HepG2 (cell line): ENCODE data around the gene PCLO. TPM values are rescaled to one million over a fixed set of nuclear protein-coding genes. Genes with fewer than 3 reads are reported as not detected.

Source experiments
- ATAC-seq: fragments of 200-7000 bp; cut with Tn5 transposase; 3 replicates; pipeline ENCODE4 v1.9.1; 2020; ENCODE audit warnings: mild to moderate bottlenecking, moderate library complexity
- BruUV-seq: library from RNA; stranded (reverse); fragments of 400-500 nt; replicated peaks from 2 replicates; lab custom pipeline; 2021; lab: Mats Ljungman, UMichigan
- CTCF ChIA-PET: fragments of 300-600 bp; formaldehyde crosslinking; extraction: SDS; loops from one replicate; lab custom pipeline; 2021; ENCODE audit warnings: low total read pairs, inconsistent platforms, low intra/inter-chr PET ratio; lab: Yijun Ruan, JAX
- POLR2A ChIA-PET: fragments of 350-600 bp; sonication (Branson Sonifier 250); formaldehyde crosslinking; loops from one replicate; lab custom pipeline; 2020; ENCODE audit warnings: antibody characterized with exemption, inconsistent platforms; lab: Yijun Ruan, JAX
- DNase-seq: peaks from one replicate; pipeline ENCODE4 v3.0.0-alpha.2; 2015; ENCODE audit warnings: low spot score
- FAIRE-seq: peaks from 3 replicates; lab custom pipeline; 2011; peaks lifted over from hg19 to GRCh38; lab: Jason Lieb, UNC
- H2AFZ ChIP-seq: one replicate; pipeline ENCODE4 v1.6.1; 2011; ENCODE audit warnings: low read length, inconsistent platforms
- H3K27ac ChIP-seq: fragments of 300-600 bp; 3 replicates; pipeline ENCODE4 v1.8.0; 2011; ENCODE audit warnings: mixed run types, mild to moderate bottlenecking, mixed read lengths, low read length, inconsistent platforms; ENCODE audit not compliant: insufficient read depth; ENCODE audit errors: extremely low read length
- H3K27me3 ChIP-seq, 2 experiments: fragments of 200-600 bp in 1 of 2; 2 replicates in 1 of 2; 3 replicates in 1 of 2; pipeline versions ENCODE4 v1.6.0 to v1.8.0; 2011; ENCODE audit warnings: low read length in 2 of 2, mild to moderate bottlenecking in 2 of 2, moderate library complexity in 2 of 2, inconsistent platforms in 1 of 2; ENCODE audit not compliant: insufficient read depth in 2 of 2, control insufficient read depth in 1 of 2
- H3K36me3 ChIP-seq, 2 experiments: fragments of 200-600 bp in 1 of 2; replicated peaks in 1 of 2; 2 replicates in 1 of 2; 3 replicates in 1 of 2; pipeline versions ENCODE4 v1.5.1 to v1.8.0; 2011; ENCODE audit warnings: low read length in 2 of 2, inconsistent platforms in 1 of 2; ENCODE audit not compliant: insufficient read depth in 2 of 2, control insufficient read depth in 1 of 2
- H3K4me1 ChIP-seq: 2 replicates; pipeline ENCODE4 v1.5.1; 2012; ENCODE audit warnings: low read length, inconsistent platforms; ENCODE audit not compliant: insufficient read depth
- H3K4me2 ChIP-seq: 2 replicates; pipeline ENCODE4 v1.6.0; 2011; ENCODE audit warnings: low read depth, low read length, inconsistent platforms
- H3K4me3 ChIP-seq, 3 experiments: fragments of 200-600 bp in 1 of 3; sonication (generic), shearing (Covaris generic) in 1 of 3; replicated peaks in 1 of 3; 2 replicates each; pipeline ENCODE4 v1.5.1; 2011 to 2016; ENCODE audit warnings: low read length in 3 of 3, inconsistent platforms in 2 of 3, low read depth in 2 of 3, mild to moderate bottlenecking in 2 of 3, control low read depth in 1 of 3, mixed read lengths in 1 of 3; ENCODE audit not compliant: insufficient read depth in 1 of 3
- H3K79me2 ChIP-seq: one replicate; pipeline ENCODE4 v1.6.1; 2011; ENCODE audit warnings: low read length, inconsistent platforms; ENCODE audit not compliant: insufficient read depth
- H3K9ac ChIP-seq: 2 replicates; pipeline ENCODE4 v1.6.0; 2011; ENCODE audit warnings: mild to moderate bottlenecking, low read depth, low read length, inconsistent platforms; ENCODE audit not compliant: insufficient read depth
- H3K9me3 ChIP-seq: 2 replicates; pipeline ENCODE4 v1.5.1; 2012; ENCODE audit warnings: mild to moderate bottlenecking, low read length
- H4K20me1 ChIP-seq: 2 replicates; pipeline ENCODE4 v1.6.0; 2011; ENCODE audit warnings: inconsistent platforms, mild to moderate bottlenecking, low read length, moderate library complexity; ENCODE audit not compliant: insufficient read depth
- CBX5 ChIP-seq: sonication (generic); formaldehyde crosslinking; IDR thresholded peaks from 2 replicates; pipeline ENCODE4 v1.4.0; 2020; ENCODE audit warnings: missing genetic modification reagents, borderline replicate concordance
- CEBPG ChIP-seq: IDR thresholded peaks from 2 replicates; pipeline ENCODE4 v1.6.1; 2016
- KDM3A ChIP-seq: IDR thresholded peaks from 2 replicates; pipeline ENCODE4 v1.6.1; 2018; ENCODE audit warnings: low read depth, missing compliant biosample characterization
- MEIS2 ChIP-seq: sonication (generic); formaldehyde crosslinking; IDR thresholded peaks from 2 replicates; pipeline ENCODE4 v1.9.0; 2021; ENCODE audit warnings: mild to moderate bottlenecking, missing genetic modification reagents
- RBM39 ChIP-seq: fragments of 200-400 bp; formaldehyde crosslinking; IDR thresholded peaks from one replicate; pipeline ENCODE4 v1.6.1; 2018; ENCODE audit warnings: antibody characterized with exemption, mild to moderate bottlenecking, low read depth, low read length; ENCODE audit not compliant: poor library complexity, severe bottlenecking
- REL ChIP-seq: sonication (generic); formaldehyde crosslinking; conservative IDR thresholded peaks from 2 replicates; pipeline ENCODE4 v1.8.0; 2022; ENCODE audit warnings: mild to moderate bottlenecking, missing genetic modification reagents, moderate library complexity
- REST ChIP-seq, 2 experiments: IDR thresholded peaks; 2 replicates each; pipeline ENCODE4 v1.6.1; 2011 to 2012; ENCODE audit warnings: low read length in 2 of 2, borderline replicate concordance in 1 of 2, low read depth in 1 of 2, mild to moderate bottlenecking in 1 of 2, moderate library complexity in 1 of 2
- THRA ChIP-seq: sonication (generic); formaldehyde crosslinking; IDR thresholded peaks from 2 replicates; pipeline ENCODE4 v1.4.0; 2020; ENCODE audit warnings: missing genetic modification reagents, borderline replicate concordance
- ZBTB14 ChIP-seq: sonication (generic); formaldehyde crosslinking; IDR thresholded peaks from 2 replicates; pipeline ENCODE4 v1.4.0; 2020; ENCODE audit warnings: missing genetic modification reagents
- ZFP62 ChIP-seq: sonication (generic); formaldehyde crosslinking; IDR thresholded peaks from 2 replicates; pipeline ENCODE4 v1.4.0; 2020; ENCODE audit warnings: missing genetic modification reagents
- ZNF256 ChIP-seq: sonication (generic); formaldehyde crosslinking; conservative IDR thresholded peaks from 2 replicates; pipeline ENCODE4 v1.4.0; 2020; ENCODE audit warnings: missing genetic modification reagents
- ZNF609 ChIP-seq: sonication (generic); formaldehyde crosslinking; IDR thresholded peaks from 2 replicates; pipeline ENCODE4 v1.4.0; 2020; ENCODE audit warnings: mild to moderate bottlenecking, missing genetic modification reagents, borderline replicate concordance
- ZNF879 ChIP-seq: sonication (generic); formaldehyde crosslinking; IDR thresholded peaks from 2 replicates; pipeline ENCODE4 v1.8.1; 2023; ENCODE audit warnings: missing genetic modification reagents
- in situ Hi-C: cut with HindIII; loops from 2 replicates; pipeline ENCODE4 v1.10.0; 2017; ENCODE audit warnings: low pct_unique_long_range_greater_than_20kb; ENCODE audit not compliant: extremely low pct_ligation_motif_present
- intact Hi-C: fragments of 100-400 bp; cut with micrococcal nuclease; formaldehyde crosslinking; loops from one replicate; pipeline ENCODE4 v1.10.0; 2022; ENCODE audit not compliant: unreplicated experiment
- polyA plus RNA-seq, 8 experiments: library from polyadenylated mRNA; depleted of rRNA in 3 of 8; stranded (reverse) in 7 of 8; unstranded in 1 of 8; fragments of >200 nt; fragmentation: Illumina TruSeq in 4 of 8; extraction: Trizol in 4 of 8; gene quantifications; 2 replicates each; pipeline versions ENCODE4 v1.2.1 to v1.2.3, GENCODE V29; 2011 to 2016; ENCODE audit warnings: low read depth in 4 of 8, missing spikeins in 1 of 8, mixed read lengths in 1 of 8; ENCODE audit not compliant: insufficient read depth in 1 of 8
- total RNA-seq, 5 experiments: library from RNA; depleted of rRNA; stranded (reverse); fragments of >200 nt; fragmentation: Illumina TruSeq; extraction: Trizol; gene quantifications; 2 replicates each; pipeline ENCODE4 v1.2.3, GENCODE V29; 2016; ENCODE audit warnings: low read depth in 1 of 5

PCLO gene
- total and polyA plus RNA-seq, 2 of the 13 experiments (the other 11 are each of a cell fraction or from before 2014, with no cell fraction given): 0.07 to 0.29 TPM

GRCh38 chr7:83178066-83178465 lies 15.4 kb upstream of the PCLO start (continued):
- TF ChIP-seq ZNF609 (CRISPR knock-in tag) (no peak), ZNF256 (CRISPR knock-in tag) (no peak)
- TF ChIP-seq, all 625 proteins: peak for 0

GRCh38 chr7:83173664-83174063 lies 11.0 kb upstream of the PCLO start:
- Histone ChIP-seq H3K27me3 (no peaks in the 10 kb centered on the region), H2AFZ (no peak overlapping the region), H3K4me3 (no peak overlapping the region), H3K9me3 (no peaks in the 10 kb centered on the region), H3K9ac (no peak overlapping the region), H3K36me3 (no peaks in the 10 kb centered on the region), H3K79me2 (no peaks in the 10 kb centered on the region), H3K4me1 (no peaks in the 10 kb centered on the region), H3K4me2 (no peak overlapping the region), H4K20me1 (no peaks in the 10 kb centered on the region), H3K27ac (no peak overlapping the region)
- ChIA-PET CTCF (no interaction called here), POLR2A (no interaction called here)
- in situ Hi-C loops: no loop called here
- FAIRE-seq (no peak), DNase-seq (no peak), ATAC-seq (no peak)
- no peak for TF ChIP-seq ZNF879 (CRISPR knock-in tag)
- no peak for TF ChIP-seq ZBTB14 (CRISPR knock-in tag)
- TF ChIP-seq THRA: no peak
- TF ChIP-seq CBX5: no peak
- no peak for TF ChIP-seq ZFP62 (CRISPR knock-in tag)
- no peak for TF ChIP-seq REST (IDR thresholded peaks at IDR 0.05; ENCODE audit: borderline replicate concordance in 1 of 2, low read depth in 1 of 2, low read length in 2 of 2)
- TF ChIP-seq CEBPG (CRISPR knock-in tag): no peak
- TF ChIP-seq MEIS2 (CRISPR knock-in tag): no peak
- no peak for TF ChIP-seq RBM39
- no peak for TF ChIP-seq KDM3A (CRISPR knock-in tag)
- TF ChIP-seq REL (CRISPR knock-in tag): no peak
- intact Hi-C loops: no loop called here
- BruUV-seq: no TSS peak
